Head of caudate nucleus (tissue), 42 donors: ENCODE data around the gene RHOF.

Source experiments
- DNase-seq, 42 donors: peaks; one replicate each; pipeline versions ENCODE4 v3.0.0 to v3.0.0-alpha.2; 2020 to 2021; ENCODE audit warnings: mixed read lengths in 7 of 42
- intact Hi-C: fragments of 100-400 bp; cut with DNase I; formaldehyde crosslinking; loops from one replicate; pipeline ENCODE4 v1.15.0; 2022

Gene RHOF

DNA sequence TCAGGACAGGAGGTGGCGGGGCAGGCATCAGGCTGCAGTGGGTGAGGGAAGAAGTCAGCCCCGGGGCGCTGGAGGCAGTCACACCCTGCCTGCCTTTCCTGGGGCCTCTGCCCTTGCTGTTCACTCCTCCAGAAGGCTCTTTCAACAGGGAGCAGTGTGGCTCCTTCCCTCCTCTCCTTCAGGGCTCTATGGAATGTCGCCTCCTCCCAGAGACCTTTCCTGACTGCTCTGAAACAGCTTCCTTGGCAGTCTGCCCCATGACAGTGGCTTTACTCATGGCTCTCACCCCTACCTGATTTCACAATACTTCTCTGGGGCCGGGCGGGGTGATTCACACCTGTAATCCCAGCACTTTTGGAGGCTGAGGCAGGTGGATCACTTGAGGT is 7.1 kb downstream of the RHOF start:
- intact Hi-C loops: no loop called here
- DNase-seq: no peak

DNA sequence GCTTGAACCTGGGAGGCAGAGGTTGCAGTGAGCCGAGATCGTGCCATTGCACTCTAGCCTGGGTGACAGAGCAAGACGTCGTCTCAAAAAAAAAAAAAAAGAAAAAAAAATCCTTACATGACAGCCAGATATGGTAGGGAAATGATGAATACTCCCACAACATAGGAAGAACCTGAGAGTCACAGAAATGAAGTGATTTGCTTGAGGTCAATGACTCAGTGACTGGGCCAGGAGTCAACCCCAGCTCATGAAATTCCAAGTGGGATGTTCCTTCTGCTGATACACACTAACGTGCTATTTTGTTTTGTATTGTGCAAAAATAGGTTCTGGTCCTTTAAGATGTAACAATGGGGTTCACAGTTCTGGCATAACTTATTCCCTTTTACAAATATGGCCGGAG is 9.0 kb downstream of the RHOF start:
- intact Hi-C loops: no loop called here
- DNase-seq: peak in 3 of 42 donors; percentile 25 to 65 (median 63)

GRCh38 chr12:121783766-121784165 is 9.7 kb downstream of the RHOF start:
- intact Hi-C loops: no loop called here

DNA sequence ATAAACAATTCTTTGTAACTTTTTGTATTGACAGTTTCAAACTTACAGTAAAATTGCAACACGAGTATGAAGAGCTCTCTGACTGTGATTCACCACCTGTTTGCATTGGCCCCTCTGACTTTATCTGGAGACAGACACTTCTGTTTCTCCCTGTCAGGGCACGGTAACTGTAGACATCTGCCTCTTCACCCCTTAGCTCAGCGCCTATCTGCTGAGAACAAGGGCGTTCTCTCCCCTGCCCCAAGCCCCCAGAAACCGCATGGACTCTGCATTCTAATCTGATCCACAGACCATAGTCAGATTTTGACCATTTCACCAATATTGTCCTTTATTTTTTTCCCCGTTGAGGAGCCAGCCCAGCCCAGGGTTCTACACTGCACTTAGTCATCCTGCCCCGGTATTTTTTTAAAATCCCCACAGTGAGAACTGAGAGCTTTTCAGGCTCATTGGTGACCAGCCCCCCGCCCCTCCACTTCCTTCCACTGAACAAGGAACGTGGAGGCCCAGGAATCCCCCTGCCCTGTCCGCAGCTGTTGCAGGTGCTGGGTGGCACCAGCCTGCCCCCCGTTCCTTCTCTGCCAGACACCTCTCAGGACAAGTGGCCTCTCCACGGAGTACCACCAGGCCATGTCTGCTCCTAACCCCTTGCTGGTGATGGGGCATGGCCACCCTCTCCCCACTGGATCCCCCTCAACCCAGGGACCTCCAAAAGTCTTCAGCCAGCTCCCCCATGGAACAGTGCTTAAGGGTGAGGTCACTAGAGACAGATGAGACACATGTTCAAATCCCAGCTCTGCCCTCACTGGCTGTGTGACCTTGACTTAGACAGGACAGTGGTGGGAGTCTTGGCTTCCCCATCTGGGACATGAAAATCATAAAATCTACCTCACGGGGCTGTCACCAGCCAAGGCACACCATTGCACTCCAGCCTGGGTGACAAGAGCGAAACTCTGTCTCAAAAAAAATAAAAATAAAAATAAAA is 11.2 kb downstream of the RHOF start:
- intact Hi-C loops: no loop called here
- DNase-seq: no peak

More at GRCh38 chr12:121783766-121784165, 9.7 kb downstream of the RHOF start:
- no peak for DNase-seq

GRCh38 chr12:121781484-121781997 is 11.9 kb downstream of the RHOF start:
- intact Hi-C loops: no loop called here
- peak in 18 of 42 donors; percentile 30 to 84 (median 62) for DNase-seq

GRCh38 chr12:121780429-121780828 is 13.1 kb downstream of the RHOF start:
- no peak for DNase-seq
- intact Hi-C loops: no loop called here

- intact Hi-C loops: no loop called here
These were observed 14.0 kb downstream of the RHOF start for GRCh38 chr12:121779422-121779895.

GRCh38 chr12:121778567-121779421 is 14.7 kb downstream of the RHOF start:
- intact Hi-C loops: no loop called here
- DNase-seq: no peak

More at GRCh38 chr12:121779422-121779895, 14.0 kb downstream of the RHOF start:
- DNase-seq: no peak

GRCh38 chr12:121776190-121777098 is 17.0 kb downstream of the RHOF start:
- intact Hi-C loops: no loop called here
- peak; percentile 48 to 91 (median 80) for DNase-seq

GRCh38 chr12:121775501-121775900 is 18.0 kb downstream of the RHOF start:
- no peak for DNase-seq
- intact Hi-C loops: no loop called here

DNA sequence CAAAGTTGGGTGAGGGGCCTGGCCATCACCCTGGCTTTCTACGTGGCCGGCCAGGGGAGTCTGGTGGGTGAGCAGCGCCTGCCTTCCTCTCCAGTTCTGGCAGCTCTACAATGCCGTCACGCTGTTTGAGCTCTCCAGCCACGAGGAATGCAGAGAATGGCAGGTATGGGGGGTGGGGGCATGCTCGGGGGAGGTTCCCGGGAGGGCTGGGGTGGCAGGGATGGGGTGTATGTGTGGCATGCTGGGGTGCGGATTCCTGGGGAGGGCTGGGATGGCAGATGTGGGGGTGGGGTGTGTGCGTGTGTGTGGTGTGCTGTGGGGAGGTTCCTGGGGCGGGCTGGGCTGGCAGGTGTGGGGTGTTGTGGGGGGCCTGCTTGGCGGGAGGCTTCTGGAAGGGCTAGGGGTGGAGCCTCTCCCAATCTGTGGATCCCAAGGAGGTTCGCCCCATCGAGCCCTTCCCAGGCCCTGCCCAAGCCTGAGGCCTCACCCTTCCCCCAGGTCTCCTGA is 18.5 kb downstream of the RHOF start:
- peak in 34 of 42 donors; percentile 31 to 82 (median 57) for DNase-seq
- intact Hi-C loops: loop anchor here (5.0 kb wide), 1 partner anchor 78 kb away; no protein-coding TSS in a partner anchor

DNA sequence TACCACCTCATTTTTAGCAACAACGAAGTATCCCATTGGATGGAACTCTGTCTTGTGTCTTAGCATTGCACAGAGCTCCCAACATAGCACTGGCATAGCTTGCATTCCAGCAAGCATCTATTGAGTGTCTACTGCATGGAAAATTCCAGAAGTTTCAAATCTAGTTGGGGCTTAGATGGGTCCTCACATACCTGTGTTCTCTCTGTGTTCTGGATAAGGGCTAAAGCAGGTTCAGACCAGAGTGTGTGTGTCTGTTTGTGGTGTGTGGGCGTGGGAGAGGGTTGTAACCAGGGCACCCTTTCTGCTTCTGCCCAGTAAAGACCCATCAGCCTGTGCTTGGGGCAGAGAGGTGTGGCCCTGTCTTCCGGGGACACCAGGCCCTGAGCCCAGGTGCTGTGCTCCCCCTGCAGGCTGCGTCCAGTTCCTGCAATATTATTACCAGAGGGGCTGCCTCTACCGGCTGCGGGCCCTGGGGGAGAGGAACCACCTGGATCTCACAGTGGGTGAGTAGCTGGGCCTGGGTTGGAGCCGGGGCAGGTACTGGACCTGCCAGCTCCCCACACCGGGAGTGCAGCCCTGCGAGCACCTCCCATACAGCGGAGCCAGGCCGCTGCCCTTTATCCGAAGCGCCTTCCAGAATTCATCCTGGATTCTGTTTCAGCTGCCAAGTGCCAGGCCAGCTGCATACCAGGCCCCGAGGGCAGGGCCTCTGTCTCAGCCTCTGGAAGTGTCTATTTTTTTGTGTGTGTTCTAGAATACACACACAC is 20.3 kb downstream of the RHOF start:
- intact Hi-C loops: loop anchor here (5.0 kb wide), 1 partner anchor 76 kb away; no protein-coding TSS in a partner anchor
- DNase-seq: peak in 40 of 42 donors; percentile 44 to 87 (median 66)

DNA sequence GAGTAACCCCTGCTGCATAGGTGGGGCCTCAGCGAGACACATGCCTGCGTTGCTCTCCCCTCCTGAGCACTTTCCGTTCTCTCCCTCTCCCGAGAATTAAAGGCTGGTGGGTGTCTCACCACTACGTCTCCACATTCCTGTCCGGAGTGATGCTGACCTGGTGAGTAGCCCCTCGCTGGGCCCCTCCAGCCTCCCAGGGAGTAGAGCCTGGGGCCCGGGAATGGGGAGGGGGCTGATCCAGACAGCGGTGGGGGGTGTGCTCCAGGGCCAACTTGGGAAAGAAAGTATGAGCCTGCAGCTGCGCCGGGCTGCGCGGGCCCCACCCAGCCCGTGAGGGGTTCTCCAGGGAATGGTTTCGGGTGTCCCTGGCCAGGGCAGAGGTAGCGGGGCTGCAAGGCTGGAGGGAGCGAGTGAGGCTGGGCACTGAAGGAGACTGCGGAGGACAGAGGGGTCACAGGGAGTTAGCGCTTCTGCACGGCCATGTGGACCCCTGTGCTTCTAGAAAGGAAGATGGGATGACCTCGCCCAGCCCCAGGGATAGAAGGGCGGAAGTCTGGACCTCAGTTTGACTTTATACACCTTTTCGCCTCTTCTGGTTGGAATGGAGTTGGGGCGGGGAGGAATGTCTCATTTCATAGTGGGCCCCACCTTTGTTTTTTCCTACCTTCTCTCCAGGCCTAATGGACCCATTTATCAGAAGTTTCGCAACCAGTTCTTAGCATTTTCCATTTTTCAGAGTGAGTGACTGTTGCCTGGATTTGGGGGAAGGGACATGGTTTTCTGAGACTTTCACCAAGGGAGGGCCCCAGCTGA is 22.5 kb downstream of the RHOF start:
- intact Hi-C loops: loop anchor here (5.0 kb wide), 1 partner anchor 74 kb away; no protein-coding TSS in a partner anchor
- DNase-seq: no peak

- no peak for DNase-seq
- intact Hi-C loops: loop anchor here (5.0 kb wide), 1 partner anchor 73 kb away; no protein-coding TSS in a partner anchor
These were observed 23.1 kb downstream of the RHOF start for GRCh38 chr12:121770388-121770787.

GRCh38 chr12:121769831-121770301 is 23.6 kb downstream of the RHOF start:
- no peak for DNase-seq
- intact Hi-C loops: loop anchor here (5.0 kb wide), 1 partner anchor 73 kb away; no protein-coding TSS in a partner anchor

DNA sequence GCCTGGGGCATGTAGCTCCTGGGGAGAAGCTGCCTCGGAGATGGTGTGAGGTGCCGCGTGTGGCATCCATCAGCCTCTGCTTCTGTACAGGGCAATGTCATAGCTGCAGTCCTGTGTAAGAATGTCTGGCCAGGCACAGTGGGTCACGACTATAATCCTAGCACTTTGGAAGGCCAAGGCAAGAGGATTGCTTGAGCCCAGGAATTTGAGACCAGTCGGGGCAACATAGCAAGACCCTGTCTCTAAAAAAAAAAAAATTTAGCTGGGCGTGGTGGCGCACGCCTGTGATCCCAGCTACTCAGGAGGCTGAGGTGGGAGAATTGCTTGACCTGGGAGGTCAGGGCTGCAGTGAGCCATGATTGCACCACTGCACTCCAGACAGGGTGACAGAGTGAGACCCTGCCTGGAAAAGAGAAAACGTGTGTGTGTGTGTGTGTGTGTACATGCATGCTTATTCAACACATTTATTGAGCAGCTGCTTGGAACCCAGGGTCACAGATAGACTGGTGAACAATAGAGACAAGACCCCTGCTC is 24.1 kb downstream of the RHOF start:
- no peak for DNase-seq
- intact Hi-C loops: no loop called here
